Lower leg skin (tissue), 4 donors: ENCODE measurements around the gene LAMTOR2. TPM values are rescaled to one million over a fixed set of nuclear protein-coding genes. Genes with fewer than 3 reads are reported as not detected.

Source experiments
- DNase-seq, 2 donors: peaks; one replicate each; pipeline ENCODE4 v3.0.0-alpha.2; 2019; ENCODE audit warnings: low spot score in 2 of 2
- H3K4me3 ChIP-seq: fragments of 200-600 bp; sonication (generic); 2 replicates; pipeline ENCODE4 v1.5.1; 2017; ENCODE audit warnings: mild to moderate bottlenecking, low read depth; ENCODE audit not compliant: poor library complexity, severe bottlenecking
- POLR2A ChIP-seq, 2 donors: fragments of 450-650 bp; IDR thresholded peaks; one replicate each; pipeline ENCODE4 v1.6.1; 2016 to 2017; ENCODE audit warnings: antibody characterized with exemption in 2 of 2, mild to moderate bottlenecking in 1 of 2, moderate library complexity in 1 of 2
- WGBS, 2 donors: methylation state at CpG; one replicate each; pipeline ENCODE4 v1.1.5; 2018; 5-methylcytosine and 5-hydroxymethylcytosine counted together
- intact Hi-C: fragments of 100-400 bp; cut with DNase I; formaldehyde crosslinking; loops from one replicate; pipeline ENCODE4 v1.15.0; 2023; ENCODE audit warnings: low total_unique reads
- total RNA-seq, 4 donors: library from RNA; depleted of rRNA; stranded (reverse); fragments of >200 nt; gene quantifications; one replicate each; pipeline ENCODE4 v1.1.0, GENCODE V29; 2016
- TF ChIP-seq, protein P1 (sequence below), 3 donors: fragments of 450-650 bp; IDR thresholded peaks; one replicate each; pipeline ENCODE4 v1.5.1; 2016; ENCODE audit warnings: antibody characterized with exemption in 3 of 3, mild to moderate bottlenecking in 3 of 3, moderate library complexity in 2 of 3

Gene LAMTOR2
- total RNA-seq, 4 donors from 2014 or later, result 41.8 to 64.5 (median 47.4) TPM

DNA sequence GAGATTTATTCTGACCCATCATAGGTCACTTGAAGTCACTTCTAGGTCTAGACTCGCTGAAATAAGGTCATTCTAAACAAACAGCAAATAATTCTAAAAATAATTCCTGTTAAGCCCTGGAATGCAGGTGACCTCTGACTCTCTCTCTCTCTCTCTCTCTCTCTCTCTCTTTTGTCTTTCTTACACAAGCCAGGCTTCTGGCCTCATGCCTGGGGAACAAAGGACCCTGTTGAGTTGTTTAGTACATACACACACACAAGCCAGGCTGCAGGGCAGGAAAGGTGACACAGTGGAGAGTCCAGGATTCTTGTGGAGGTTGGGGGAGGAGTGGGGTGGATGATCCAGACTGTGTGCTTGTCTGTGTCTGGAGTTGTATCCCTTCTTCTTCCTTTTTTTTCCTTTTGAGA, 31.7 kb downstream of the LAMTOR2 start:
- 57 to 70% methylated on average over 1 of the region's 1 CpG for WGBS, 2 donors
- H3K4me3 ChIP-seq, result no peak overlapping the region
- no peak for TF ChIP-seq POLR2A (IDR thresholded peaks at IDR 0.05)
- TF ChIP-seq, protein P1, sequence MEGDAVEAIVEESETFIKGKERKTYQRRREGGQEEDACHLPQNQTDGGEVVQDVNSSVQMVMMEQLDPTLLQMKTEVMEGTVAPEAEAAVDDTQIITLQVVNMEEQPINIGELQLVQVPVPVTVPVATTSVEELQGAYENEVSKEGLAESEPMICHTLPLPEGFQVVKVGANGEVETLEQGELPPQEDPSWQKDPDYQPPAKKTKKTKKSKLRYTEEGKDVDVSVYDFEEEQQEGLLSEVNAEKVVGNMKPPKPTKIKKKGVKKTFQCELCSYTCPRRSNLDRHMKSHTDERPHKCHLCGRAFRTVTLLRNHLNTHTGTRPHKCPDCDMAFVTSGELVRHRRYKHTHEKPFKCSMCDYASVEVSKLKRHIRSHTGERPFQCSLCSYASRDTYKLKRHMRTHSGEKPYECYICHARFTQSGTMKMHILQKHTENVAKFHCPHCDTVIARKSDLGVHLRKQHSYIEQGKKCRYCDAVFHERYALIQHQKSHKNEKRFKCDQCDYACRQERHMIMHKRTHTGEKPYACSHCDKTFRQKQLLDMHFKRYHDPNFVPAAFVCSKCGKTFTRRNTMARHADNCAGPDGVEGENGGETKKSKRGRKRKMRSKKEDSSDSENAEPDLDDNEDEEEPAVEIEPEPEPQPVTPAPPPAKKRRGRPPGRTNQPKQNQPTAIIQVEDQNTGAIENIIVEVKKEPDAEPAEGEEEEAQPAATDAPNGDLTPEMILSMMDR (IDR thresholded peaks at IDR 0.05), result peak in 1 of 3 donors; percentile 100
- no peak for DNase-seq
- intact Hi-C loops, result no loop called here

DNA sequence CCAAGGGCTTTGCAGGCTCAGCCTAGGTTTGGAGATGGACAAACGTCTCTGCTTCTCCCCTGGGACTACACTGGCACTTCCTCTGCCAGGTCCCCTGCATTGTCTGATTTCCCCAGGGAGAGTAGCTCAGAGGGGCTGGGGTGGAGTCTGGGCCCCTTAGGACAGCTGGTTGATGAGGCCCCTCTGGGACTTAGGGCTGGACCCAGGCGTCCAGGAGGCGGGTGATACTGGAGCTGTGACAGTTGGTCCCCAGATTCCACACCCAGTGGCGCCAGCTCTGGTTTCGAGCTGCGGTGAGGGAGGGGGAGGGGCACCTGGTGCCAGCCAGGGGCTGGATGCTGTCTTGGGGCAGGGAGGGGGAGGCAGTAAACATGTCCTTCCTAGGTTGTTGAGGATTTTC, 35.1 kb downstream of the LAMTOR2 start:
- 63 to 71% methylated on average over 6 of the region's 6 CpGs for WGBS, 2 donors
- intact Hi-C loops, result loop anchor here (5.0 kb wide), 1 partner anchor 133 kb away; no protein-coding TSS in a partner anchor

DNA sequence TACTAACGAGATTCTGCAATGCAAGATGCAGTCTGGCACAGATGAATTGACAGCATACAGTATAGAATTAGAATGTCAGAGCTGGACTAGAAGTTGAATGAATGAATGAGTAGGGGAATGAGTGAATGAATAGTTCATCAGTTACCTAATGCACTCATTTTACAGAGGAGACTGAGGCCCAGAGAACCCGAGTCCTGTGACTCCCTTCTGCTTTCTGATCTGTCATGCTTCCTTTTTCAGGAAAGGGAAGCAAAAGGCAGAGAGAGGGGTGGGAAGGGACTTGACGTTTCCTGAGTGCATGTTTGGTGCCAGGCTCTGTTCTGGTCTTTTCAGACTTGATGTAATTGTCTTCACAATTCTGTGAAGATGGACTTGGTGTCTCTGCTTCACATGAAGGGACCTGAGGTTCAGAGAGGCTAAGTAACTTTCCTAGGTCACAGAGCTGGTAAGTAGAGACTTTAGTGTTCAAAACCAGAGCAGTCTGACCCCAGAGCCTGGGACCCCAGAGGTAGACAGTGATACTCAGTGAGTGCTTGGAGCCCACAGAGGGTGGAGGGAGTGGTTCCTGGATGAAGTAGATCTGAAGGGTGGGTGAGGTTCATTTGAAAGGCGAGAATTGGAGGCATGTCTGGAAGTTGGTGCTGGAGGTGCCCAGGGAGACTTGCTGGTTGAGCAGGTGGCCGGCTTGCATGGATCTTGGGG, 35.7 kb downstream of the LAMTOR2 start:
- TF ChIP-seq POLR2A (IDR thresholded peaks at IDR 0.05), result no peak
- TF ChIP-seq, protein P1 (IDR thresholded peaks at IDR 0.05), result no peak
- DNase-seq, result no peak
- H3K4me3 ChIP-seq, result no peak overlapping the region
- intact Hi-C loops, result loop anchor here (5.0 kb wide), 1 partner anchor 132 kb away; no protein-coding TSS in a partner anchor
- WGBS, 2 donors, result 35 to 40% methylated on average over 5 of the region's 5 CpGs

More for the DNA sequence above, 35.1 kb downstream of the LAMTOR2 start:
- no peak for DNase-seq
- no peak overlapping the region for H3K4me3 ChIP-seq
- TF ChIP-seq, protein P1 (IDR thresholded peaks at IDR 0.05), result no peak

DNA sequence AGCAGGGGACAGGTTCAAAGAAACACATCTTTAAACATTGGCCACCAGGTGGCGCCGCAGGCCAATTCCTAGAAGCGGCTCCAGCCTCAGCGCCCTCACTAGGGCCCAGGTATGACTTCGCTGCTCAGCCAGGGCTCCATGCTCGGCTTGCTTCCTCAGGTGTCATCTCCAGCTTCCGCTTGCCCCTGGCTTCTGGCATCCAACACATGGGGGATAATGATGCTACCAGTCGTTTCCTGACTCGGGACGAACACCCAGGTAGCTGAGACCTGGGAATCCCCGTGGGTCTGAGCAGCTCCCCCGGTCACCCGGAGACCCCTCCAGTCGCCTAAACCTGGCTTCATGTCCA, 36.2 kb downstream of the LAMTOR2 start:
- peak; percentile 71 to 97 for DNase-seq
- H3K4me3 ChIP-seq, result no peak overlapping the region
- intact Hi-C loops, result loop anchor here (5.0 kb wide), 1 partner anchor 131 kb away; no protein-coding TSS in a partner anchor
- WGBS, 2 donors, result 24 to 37% methylated on average over 12 to 14 of the region's 14 CpGs
- TF ChIP-seq, protein P1 (IDR thresholded peaks at IDR 0.05), result peak in 1 of 3 donors; percentile 59
- no peak for TF ChIP-seq POLR2A (IDR thresholded peaks at IDR 0.05)

DNA sequence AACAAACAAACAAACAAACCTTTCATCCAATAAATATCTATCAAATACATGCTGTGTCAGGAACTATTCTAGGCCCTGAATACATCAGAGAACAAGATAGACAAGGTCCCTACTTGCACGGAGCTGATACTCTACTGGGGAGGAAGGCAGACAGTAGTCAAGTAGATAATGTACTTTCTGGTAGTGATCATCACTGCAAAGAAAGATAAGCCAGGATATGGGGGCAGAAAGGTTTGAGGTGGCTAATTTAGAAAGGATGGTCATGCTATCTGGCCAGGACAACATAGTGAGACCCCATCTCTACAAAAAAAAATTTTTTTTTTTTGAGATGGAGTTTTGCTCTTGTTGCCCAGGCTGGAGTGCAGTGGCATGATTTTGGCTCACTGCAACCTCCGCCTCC, 37.0 kb downstream of the LAMTOR2 start:
- intact Hi-C loops, result loop anchor here (5.0 kb wide), 1 partner anchor 131 kb away; no protein-coding TSS in a partner anchor
- 68 to 70% methylated on average over 2 of the region's 2 CpGs for WGBS, 2 donors
- H3K4me3 ChIP-seq, result no peak overlapping the region
- DNase-seq, result no peak
- TF ChIP-seq, protein P1 (IDR thresholded peaks at IDR 0.05), result no peak
- TF ChIP-seq POLR2A (IDR thresholded peaks at IDR 0.05), result no peak
